ENCODE data around the gene ZNF845.
"Not testable (repeated sequence)": the region's sequence is repeated elsewhere in the genome, so short reads cannot be mapped to it uniquely, and the experiment has no call there.

ZNF845 gene

GRCh38 chr19:53333463-53334449 lies at the start of gene ZNF845:
Gene ZNF845 (plus strand): TSS chr19:53333749. CDS start chr19:53341308, 7,559 bp downstream.
- peak; percentile 93 for DNase-seq

- DNase-seq = no peak
Measured at GRCh38 chr19:53285087-53285486, 48.5 kb upstream of the ZNF845 start.

- no peak for DNase-seq
Measured at GRCh38 chr19:53290758-53291549, 42.6 kb upstream of the ZNF845 start.

GRCh38 chr19:53294786-53295441 lies 38.6 kb upstream of the ZNF845 start:
- no peak for DNase-seq

GRCh38 chr19:53301341-53301740 lies 32.2 kb upstream of the ZNF845 start:
- DNase-seq = not testable (repeated sequence)

- peak; percentile 28 for DNase-seq
Measured at GRCh38 chr19:53308339-53308811, 25.2 kb upstream of the ZNF845 start.

GRCh38 chr19:53311044-53311443 lies 22.5 kb upstream of the ZNF845 start:
- peak; percentile 9 for DNase-seq

- no peak for DNase-seq
Measured at GRCh38 chr19:53311897-53312296, 21.7 kb upstream of the ZNF845 start.

- peak; percentile 30 for DNase-seq
Measured at GRCh38 chr19:53328967-53329366, 4.6 kb upstream of the ZNF845 start.

- DNase-seq = no peak
Measured at GRCh38 chr19:53332484-53332883, 1.1 kb upstream of the ZNF845 start.

- DNase-seq = peak; percentile 26
Measured at GRCh38 chr19:53333066-53333462, 485 bp upstream of the ZNF845 start.

GRCh38 chr19:53344403-53344802 lies 10.9 kb downstream of the ZNF845 start:
- DNase-seq = not testable (repeated sequence)

- DNase-seq = no peak
Measured at GRCh38 chr19:53355739-53356138, 22.2 kb downstream of the ZNF845 start.

- peak; percentile 14 for DNase-seq
Measured at GRCh38 chr19:53357821-53358581, 24.5 kb downstream of the ZNF845 start.

- DNase-seq = not testable (repeated sequence)
Measured at GRCh38 chr19:53360056-53360455, 26.5 kb downstream of the ZNF845 start.

GRCh38 chr19:53365134-53365898 lies 31.8 kb downstream of the ZNF845 start, which contains the start of gene ZNF525:
Gene ZNF525 (plus strand): TSS chr19:53365705. CDS start chr19:53372282, 6,577 bp downstream.
- DNase-seq = peak; percentile 94

- DNase-seq = peak; percentile 63
Measured at GRCh38 chr19:53365899-53366493, 32.4 kb downstream of the ZNF845 start.

- no peak for DNase-seq
Measured at GRCh38 chr19:53372196-53372595, 38.6 kb downstream of the ZNF845 start.

GRCh38 chr19:53374288-53374687 lies 40.7 kb downstream of the ZNF845 start:
- no peak for DNase-seq

GRCh38 chr19:53374743-53375142 lies 41.2 kb downstream of the ZNF845 start:
- no peak for DNase-seq

- DNase-seq = no peak
Measured at GRCh38 chr19:53381376-53381775, 47.8 kb downstream of the ZNF845 start.
